Right lobe of liver (tissue), 4 donors: Measurements from ENCODE around the gene SPTBN1.

Experiments
- CTCF ChIP-seq, 4 donors: fragments of 200-600 bp in 3 of 4; fragments of 450-650 bp in 1 of 4; IDR thresholded peaks; one replicate each; pipeline versions ENCODE4 v1.5.1 to v1.8.0; 2016 to 2022; ENCODE audit warnings: antibody characterized with exemption in 4 of 4, mild to moderate bottlenecking in 2 of 4
- POLR2A ChIP-seq: fragments of 450-650 bp; IDR thresholded peaks from one replicate; pipeline ENCODE4 v1.6.1; 2017; ENCODE audit warnings: antibody characterized with exemption, mild to moderate bottlenecking
- donor health status: DM: no; HTN: no; CAD: no.
- donor health status: DM: no; HTN: no; CAD: no.
- donor health status: DM: no; HTN: yes; CAD: no.

DNA sequence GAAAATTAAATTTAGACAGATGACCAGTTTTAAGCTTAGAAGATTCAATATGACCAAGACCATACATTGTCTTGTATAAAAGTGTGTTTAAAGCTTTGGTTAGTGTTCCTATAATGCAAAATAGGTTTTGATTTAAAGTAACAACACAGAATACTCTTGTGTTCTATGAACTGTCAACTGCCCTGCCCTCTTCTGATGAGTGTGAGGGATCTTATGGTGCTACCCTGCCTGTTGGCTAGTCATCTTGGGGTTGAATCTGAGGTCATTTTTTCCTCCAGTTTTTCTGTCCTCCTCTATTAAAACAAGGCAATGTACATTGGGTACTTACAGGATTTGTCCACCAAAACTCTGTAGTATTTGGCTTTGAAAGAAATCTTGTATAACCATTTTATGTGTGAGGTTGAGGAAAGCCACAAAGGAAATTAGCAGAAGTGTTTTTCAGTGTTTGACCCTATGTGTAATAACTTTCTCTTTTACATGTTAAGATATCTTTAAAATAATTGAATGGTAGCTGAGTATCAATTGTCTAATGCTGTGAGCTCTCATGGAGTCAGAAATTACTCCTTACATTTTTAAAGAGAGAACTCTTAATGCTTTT lies 129.1 kb downstream of the SPTBN1 start:
- TF ChIP-seq CTCF (IDR thresholded peaks at IDR 0.05), result no peak
- no peak for TF ChIP-seq POLR2A
